Keratinocyte (primary cell): ENCODE results near the gene GOLGA6L7. TPM values are rescaled to one million over a fixed set of nuclear protein-coding genes. Genes with fewer than 3 reads are reported as not detected.
"Not testable (repeated sequence)": the region's sequence is repeated elsewhere in the genome, so short reads cannot be mapped to it uniquely, and the experiment has no call there.

Source experiments
- DNase-seq: peaks from one replicate; pipeline ENCODE4 v3.0.0-alpha.2; 2011; ENCODE audit warnings: low read depth, missing footprints, low spot score
- FAIRE-seq: peaks from 2 replicates; lab custom pipeline; 2011; peaks lifted over from hg19 to GRCh38; lab: Jason Lieb, UNC
- H2AFZ ChIP-seq: 2 replicates; pipeline ENCODE4 v1.6.0; 2012; ENCODE audit warnings: low read length, control low read depth, inconsistent platforms; ENCODE audit not compliant: control insufficient read depth
- H3K27ac ChIP-seq: 2 replicates; pipeline ENCODE4 v1.5.1; 2011; ENCODE audit warnings: low read length; ENCODE audit not compliant: control insufficient read depth, insufficient read depth
- H3K27me3 ChIP-seq: 3 replicates; pipeline ENCODE4 v1.6.0; 2011; ENCODE audit warnings: low read length; ENCODE audit not compliant: control insufficient read depth, insufficient read depth; ENCODE audit errors: extremely low read depth
- H3K36me3 ChIP-seq, 2 experiments: 2 replicates in 1 of 2; 3 replicates in 1 of 2; pipeline ENCODE4 v1.5.1; 2011; ENCODE audit warnings: low read length in 2 of 2, mild to moderate bottlenecking in 1 of 2; ENCODE audit not compliant: control insufficient read depth in 2 of 2, insufficient read depth in 2 of 2; ENCODE audit errors: extremely low read depth in 1 of 2
- H3K4me1 ChIP-seq: 3 replicates; pipeline ENCODE4 v1.5.1; 2011; ENCODE audit warnings: low read length; ENCODE audit not compliant: control insufficient read depth, insufficient read depth; ENCODE audit errors: extremely low read depth
- H3K4me2 ChIP-seq: 3 replicates; pipeline ENCODE4 v1.6.0; 2011; ENCODE audit warnings: low read depth, low read length; ENCODE audit not compliant: control insufficient read depth, insufficient read depth; ENCODE audit errors: extremely low read depth
- H3K4me3 ChIP-seq, 3 experiments: fragments of 200-600 bp in 1 of 3; sonication (generic) in 1 of 3; 2 replicates in 2 of 3; 3 replicates in 1 of 3; pipeline ENCODE4 v1.5.1; 2011 to 2016; ENCODE audit warnings: low read length in 3 of 3, mild to moderate bottlenecking in 3 of 3, control low read depth in 2 of 3, inconsistent platforms in 1 of 3, low read depth in 1 of 3, mixed read lengths in 1 of 3, mixed run types in 1 of 3, moderate library complexity in 1 of 3; ENCODE audit not compliant: control insufficient read depth in 2 of 3, insufficient read depth in 2 of 3; ENCODE audit errors: extremely low read depth in 1 of 3
- H3K79me2 ChIP-seq: 2 replicates; pipeline ENCODE4 v1.6.0; 2012; ENCODE audit warnings: low read length; ENCODE audit not compliant: control insufficient read depth, insufficient read depth
- H3K9ac ChIP-seq: 3 replicates; pipeline ENCODE4 v1.6.0; 2011; ENCODE audit warnings: low read length; ENCODE audit not compliant: control insufficient read depth, insufficient read depth; ENCODE audit errors: extremely low read depth
- H3K9me1 ChIP-seq: 3 replicates; pipeline ENCODE4 v1.6.0; 2011; ENCODE audit warnings: low read length; ENCODE audit not compliant: control insufficient read depth, insufficient read depth; ENCODE audit errors: extremely low read depth
- H3K9me3 ChIP-seq: 2 replicates; pipeline ENCODE4 v1.5.1; 2012; ENCODE audit warnings: low read depth, low read length; ENCODE audit not compliant: control insufficient read depth
- H4K20me1 ChIP-seq: 3 replicates; pipeline ENCODE4 v1.6.0; 2011; ENCODE audit warnings: low read length; ENCODE audit not compliant: control insufficient read depth, insufficient read depth; ENCODE audit errors: extremely low read depth
- dilution Hi-C: fragments of 300-500 bp; cut with MboI; formaldehyde crosslinking; loops from one replicate; pipeline ENCODE4 v1.7.0; 2020; ENCODE audit warnings: low sequenced_read_pairs; ENCODE audit not compliant: extremely low pct_ligation_motif_present
- polyA plus RNA-seq, 5 experiments: library from polyadenylated mRNA; depleted of rRNA in 3 of 5; stranded (reverse) in 3 of 5; stranded (forward) in 1 of 5; unstranded in 1 of 5; fragments of >200 nt; gene quantifications; 1 replicate in 1 of 5; 2 replicates in 3 of 5; 3 replicates in 1 of 5; pipeline versions ENCODE4 v1.2.1 to v1.2.3, GENCODE V29; 2011 to 2012; ENCODE audit warnings: missing spikeins in 2 of 5, low read depth in 1 of 5, low replicate concordance in 1 of 5

GOLGA6L7 gene
- polyA plus RNA-seq, 1 donor (not counting 4 experiments of a cell fraction or from before 2014, with no cell fraction given), result not detected

- H3K36me3 ChIP-seq, H3K9me1 ChIP-seq, H3K4me3 ChIP-seq, H2AFZ ChIP-seq, H3K79me2 ChIP-seq, dilution Hi-C loops, H3K9ac ChIP-seq, FAIRE-seq, DNase-seq, H3K27ac ChIP-seq, H3K4me2 ChIP-seq, H3K27me3 ChIP-seq, H4K20me1 ChIP-seq, H3K4me1 ChIP-seq, H3K9me3 ChIP-seq: not testable (repeated sequence)
Measured at GRCh38 chr15:28811852-28812550, 36.4 kb downstream of the GOLGA6L7 start.

DNA sequence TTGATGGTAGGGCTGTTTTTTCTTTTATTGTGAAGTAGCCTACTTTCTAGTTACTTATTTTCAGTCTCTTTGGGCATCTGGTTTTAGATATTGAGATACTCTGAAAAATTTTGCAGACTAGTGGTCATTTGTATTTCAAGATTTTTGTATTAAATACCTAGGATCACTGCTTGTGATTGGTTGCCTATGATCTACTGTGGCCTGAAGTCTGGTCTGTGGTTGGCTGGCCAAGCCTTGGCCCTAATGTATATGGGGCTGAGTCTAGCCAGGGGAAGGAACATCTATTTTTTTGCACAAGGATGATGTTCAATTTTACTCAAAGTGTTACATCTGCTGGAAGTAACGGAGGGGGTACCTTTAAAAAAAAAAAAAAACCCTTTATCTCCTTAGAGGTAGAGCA is 38.0 kb downstream of the GOLGA6L7 start:
- H3K36me3 ChIP-seq, H3K27me3 ChIP-seq, H4K20me1 ChIP-seq, H2AFZ ChIP-seq, H3K9me1 ChIP-seq, DNase-seq, H3K9ac ChIP-seq, H3K4me3 ChIP-seq, H3K9me3 ChIP-seq, FAIRE-seq, dilution Hi-C loops, H3K79me2 ChIP-seq, H3K4me2 ChIP-seq, H3K27ac ChIP-seq, H3K4me1 ChIP-seq: not testable (repeated sequence)

GRCh38 chr15:28808136-28808535 is 40.3 kb downstream of the GOLGA6L7 start:
- H3K9me3 ChIP-seq, DNase-seq, dilution Hi-C loops, H2AFZ ChIP-seq, H3K79me2 ChIP-seq, H3K4me2 ChIP-seq, H3K4me3 ChIP-seq, H3K27me3 ChIP-seq, H3K4me1 ChIP-seq, H3K9ac ChIP-seq, H4K20me1 ChIP-seq, H3K36me3 ChIP-seq, H3K9me1 ChIP-seq, FAIRE-seq, H3K27ac ChIP-seq: not testable (repeated sequence)

DNA sequence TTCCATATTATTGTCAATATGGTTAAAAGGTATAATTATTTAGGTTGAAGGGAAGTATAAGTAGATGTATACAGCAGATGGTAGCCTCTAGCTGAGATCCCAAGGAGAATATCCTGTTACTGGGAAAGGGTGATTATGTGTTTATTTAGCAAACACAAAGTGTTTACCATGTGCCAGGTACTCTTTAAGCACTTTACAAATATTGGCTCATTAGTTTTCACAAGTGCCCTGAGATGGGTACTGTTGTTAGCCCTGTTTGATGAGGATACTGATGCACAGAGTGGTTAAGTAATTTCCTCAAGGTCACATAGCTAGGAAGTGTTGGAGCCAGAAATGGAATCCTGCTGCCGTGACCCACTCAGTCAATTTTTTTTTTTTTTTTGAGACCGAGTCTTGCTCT is 48.1 kb downstream of the GOLGA6L7 start:
- H2AFZ ChIP-seq, H3K79me2 ChIP-seq, H3K4me2 ChIP-seq, dilution Hi-C loops, H3K9ac ChIP-seq, H3K4me3 ChIP-seq, H3K27me3 ChIP-seq, DNase-seq, H3K36me3 ChIP-seq, H3K9me1 ChIP-seq, H3K4me1 ChIP-seq, H3K27ac ChIP-seq, H3K9me3 ChIP-seq, FAIRE-seq, H4K20me1 ChIP-seq: not testable (repeated sequence)

GRCh38 chr15:28798234-28798633 is 50.2 kb downstream of the GOLGA6L7 start:
- H3K9ac ChIP-seq, H3K9me1 ChIP-seq, dilution Hi-C loops, H3K27ac ChIP-seq, H3K27me3 ChIP-seq, FAIRE-seq, H3K4me1 ChIP-seq, H3K4me3 ChIP-seq, H3K79me2 ChIP-seq, DNase-seq, H2AFZ ChIP-seq, H3K4me2 ChIP-seq, H3K36me3 ChIP-seq, H4K20me1 ChIP-seq, H3K9me3 ChIP-seq: not testable (repeated sequence)
